ENCODE measurements around the gene HSD17B7.

Gene HSD17B7

GRCh38 chr1:162823771-162824525 is 33.4 kb downstream of the HSD17B7 start:
- no peak for TF ChIP-seq CTCF (IDR thresholded peaks at IDR 0.05; ENCODE audit: low read depth, low read length, missing control alignments)
- no peak for DNase-seq (ENCODE audit: extremely low read depth, low read depth)
- no peak overlapping the region for H3K4me3 ChIP-seq (replicated peaks; ENCODE audit: low read depth, low read length)

- TF ChIP-seq CTCF (IDR thresholded peaks at IDR 0.05; ENCODE audit: low read depth, low read length, missing control alignments) = no peak
These were observed 38.8 kb downstream of the HSD17B7 start for GRCh38 chr1:162829268-162829667.

GRCh38 chr1:162832470-162832869 is 42.0 kb downstream of the HSD17B7 start:
- no peak overlapping the region for H3K4me3 ChIP-seq (replicated peaks; ENCODE audit: low read depth, low read length)
- TF ChIP-seq CTCF (IDR thresholded peaks at IDR 0.05; ENCODE audit: low read depth, low read length, missing control alignments) = no peak
- no peak for DNase-seq (ENCODE audit: extremely low read depth, low read depth)

More at GRCh38 chr1:162829268-162829667, 38.8 kb downstream of the HSD17B7 start:
- DNase-seq (ENCODE audit: extremely low read depth, low read depth) = no peak
- no peak overlapping the region for H3K4me3 ChIP-seq (replicated peaks; ENCODE audit: low read depth, low read length)

GRCh38 chr1:162835157-162835899 is 44.8 kb downstream of the HSD17B7 start:
- H3K4me3 ChIP-seq (replicated peaks; ENCODE audit: low read depth, low read length) = no peak overlapping the region
- DNase-seq (ENCODE audit: extremely low read depth, low read depth) = no peak
- TF ChIP-seq CTCF (IDR thresholded peaks at IDR 0.05; ENCODE audit: low read depth, low read length, missing control alignments) = no peak

GRCh38 chr1:162838863-162839262 is 48.4 kb downstream of the HSD17B7 start:
- no peak overlapping the region for H3K4me3 ChIP-seq (replicated peaks; ENCODE audit: low read depth, low read length)
- no peak for TF ChIP-seq CTCF (IDR thresholded peaks at IDR 0.05; ENCODE audit: low read depth, low read length, missing control alignments)
- no peak for DNase-seq (ENCODE audit: extremely low read depth, low read depth)

- no peak for DNase-seq (ENCODE audit: extremely low read depth, low read depth)
- no peak overlapping the region for H3K4me3 ChIP-seq (replicated peaks; ENCODE audit: low read depth, low read length)
- no peak for TF ChIP-seq CTCF (IDR thresholded peaks at IDR 0.05; ENCODE audit: low read depth, low read length, missing control alignments)
These were observed 49.8 kb downstream of the HSD17B7 start for GRCh38 chr1:162840250-162840839.
